ENCODE results near the gene PIK3CB. TPM values are rescaled to one million over a fixed set of nuclear protein-coding genes. Genes with fewer than 3 reads are reported as not detected.
A peak's percentile ranks its signal among the peaks of the same experiment; 100 is the strongest.

Gene PIK3CB
- total RNA-seq, 2 donors from 2014 or later, result 20.6 to 32.0 TPM

DNA sequence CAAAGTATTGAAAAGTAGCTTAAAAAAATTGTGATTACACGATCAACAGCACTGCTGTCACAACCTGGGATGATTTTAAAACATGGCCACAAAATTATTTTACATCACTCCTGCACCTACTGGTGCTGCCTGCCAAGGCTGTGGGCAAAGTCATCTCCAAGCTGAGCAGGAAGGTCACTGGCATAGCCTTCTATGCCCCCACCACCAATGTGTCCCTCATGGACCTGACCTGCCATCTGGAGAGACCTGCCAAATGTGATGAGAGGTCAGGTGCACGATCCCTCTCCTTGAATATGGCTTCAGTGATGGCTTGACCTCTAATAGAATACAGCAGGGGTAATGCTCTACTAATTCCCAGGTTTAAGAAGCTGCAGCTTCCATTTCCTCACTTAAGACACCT is 57.8 kb downstream of the PIK3CB start:
- H3K4me1 ChIP-seq (ENCODE audit: control insufficient read depth in 1 of 2, low read depth in 2 of 2), result peaks cover 11 to 28% of the 10 kb centered on the region in 2 donors
- H3K27ac ChIP-seq, result no peak overlapping the region
- H3K36me3 ChIP-seq, result no peaks in the 10 kb centered on the region
- H3K27me3 ChIP-seq (replicated peaks; ENCODE audit: insufficient read depth), result no peaks in the 10 kb centered on the region
- no peaks in the 10 kb centered on the region for H3K9me3 ChIP-seq
- DNase-seq (ENCODE audit: low spot score) (no peak), ATAC-seq (ENCODE audit: insufficient number of reproducible peaks, low FRiP score, low read depth) (no peak)
- TF ChIP-seq, protein P1, sequence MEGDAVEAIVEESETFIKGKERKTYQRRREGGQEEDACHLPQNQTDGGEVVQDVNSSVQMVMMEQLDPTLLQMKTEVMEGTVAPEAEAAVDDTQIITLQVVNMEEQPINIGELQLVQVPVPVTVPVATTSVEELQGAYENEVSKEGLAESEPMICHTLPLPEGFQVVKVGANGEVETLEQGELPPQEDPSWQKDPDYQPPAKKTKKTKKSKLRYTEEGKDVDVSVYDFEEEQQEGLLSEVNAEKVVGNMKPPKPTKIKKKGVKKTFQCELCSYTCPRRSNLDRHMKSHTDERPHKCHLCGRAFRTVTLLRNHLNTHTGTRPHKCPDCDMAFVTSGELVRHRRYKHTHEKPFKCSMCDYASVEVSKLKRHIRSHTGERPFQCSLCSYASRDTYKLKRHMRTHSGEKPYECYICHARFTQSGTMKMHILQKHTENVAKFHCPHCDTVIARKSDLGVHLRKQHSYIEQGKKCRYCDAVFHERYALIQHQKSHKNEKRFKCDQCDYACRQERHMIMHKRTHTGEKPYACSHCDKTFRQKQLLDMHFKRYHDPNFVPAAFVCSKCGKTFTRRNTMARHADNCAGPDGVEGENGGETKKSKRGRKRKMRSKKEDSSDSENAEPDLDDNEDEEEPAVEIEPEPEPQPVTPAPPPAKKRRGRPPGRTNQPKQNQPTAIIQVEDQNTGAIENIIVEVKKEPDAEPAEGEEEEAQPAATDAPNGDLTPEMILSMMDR (IDR thresholded peaks at IDR 0.05), result no peak
- H3K4me3 ChIP-seq, result no peak overlapping the region

DNA sequence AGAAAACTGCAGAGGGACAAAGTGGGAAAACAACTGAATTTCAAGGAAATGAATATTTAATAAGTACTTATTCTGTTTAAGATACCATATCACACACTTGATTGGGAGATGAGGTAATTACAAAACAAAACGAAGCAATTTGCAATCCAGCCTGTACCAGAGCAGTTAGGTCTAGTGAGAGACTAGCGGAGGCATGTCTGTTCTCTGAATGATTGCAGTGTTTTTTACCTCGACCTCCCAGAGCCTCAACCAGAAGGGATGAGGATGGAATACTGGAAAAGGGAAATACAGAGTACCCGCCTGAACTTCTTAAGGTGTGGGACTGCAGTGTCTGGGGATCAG is 59.5 kb downstream of the PIK3CB start:
- Histone ChIP-seq H3K9me3 (no peaks in the 10 kb centered on the region), H3K27ac (peak overlapping the region; percentile 32 to 64), H3K36me3 (no peaks in the 10 kb centered on the region), H3K4me1 (ENCODE audit: control insufficient read depth in 1 of 2, low read depth in 2 of 2) (peaks cover 11 to 20% of the 10 kb centered on the region in 2 donors), H3K4me3 (no peak overlapping the region), H3K27me3 (replicated peaks; ENCODE audit: insufficient read depth) (no peaks in the 10 kb centered on the region)
- ATAC-seq (ENCODE audit: insufficient number of reproducible peaks, low FRiP score, low read depth), result no peak
- TF ChIP-seq, protein P1 (IDR thresholded peaks at IDR 0.05), result no peak
- no peak for DNase-seq (ENCODE audit: low spot score)

DNA sequence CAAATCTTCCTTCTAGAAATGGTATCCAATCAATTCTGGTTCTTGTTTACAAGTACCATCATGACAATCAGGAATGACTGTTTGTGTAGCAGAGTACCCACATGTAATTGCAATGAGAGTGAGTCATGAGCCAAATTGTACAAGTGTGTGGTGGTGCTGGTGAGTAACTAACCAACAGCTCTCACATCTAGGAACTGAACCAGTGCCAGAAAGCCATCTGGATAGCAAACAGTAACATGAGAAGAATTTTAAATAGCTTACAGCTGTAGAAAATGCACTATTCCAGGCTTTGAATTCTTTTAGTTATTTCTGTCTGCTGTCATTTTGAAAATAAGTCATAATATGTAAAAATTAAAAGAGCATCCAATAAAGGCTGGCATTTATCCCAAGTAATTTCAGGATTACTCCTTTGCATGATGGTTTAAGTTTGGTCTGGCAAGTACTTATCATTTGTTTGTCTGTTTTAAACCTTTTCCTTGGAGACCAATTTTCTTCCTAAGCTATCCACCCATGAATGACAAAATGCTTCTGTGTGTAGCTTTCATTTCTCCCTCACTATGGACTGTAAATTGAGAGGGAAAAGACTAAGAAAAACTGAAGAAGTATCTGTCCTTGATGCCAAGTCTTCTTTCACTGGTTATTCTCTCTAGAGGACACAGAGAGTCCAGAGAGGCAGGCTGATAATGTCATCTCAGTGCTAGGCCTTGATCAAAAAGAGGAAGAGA is 60.0 kb downstream of the PIK3CB start:
- TF ChIP-seq, protein P1 (IDR thresholded peaks at IDR 0.05), result no peak
- DNase-seq (ENCODE audit: low spot score) (peak; percentile 78), ATAC-seq (ENCODE audit: insufficient number of reproducible peaks, low FRiP score, low read depth) (peak; percentile 92)
- H3K4me1 ChIP-seq (ENCODE audit: control insufficient read depth in 1 of 2, low read depth in 2 of 2), result peaks cover 11 to 20% of the 10 kb centered on the region in 2 donors
- H3K27ac ChIP-seq, result peak overlapping the region; percentile 43 to 64
- no peaks in the 10 kb centered on the region for H3K27me3 ChIP-seq (replicated peaks; ENCODE audit: insufficient read depth)
- no peak overlapping the region for H3K4me3 ChIP-seq
- no peaks in the 10 kb centered on the region for H3K9me3 ChIP-seq
- H3K36me3 ChIP-seq, result no peaks in the 10 kb centered on the region

DNA sequence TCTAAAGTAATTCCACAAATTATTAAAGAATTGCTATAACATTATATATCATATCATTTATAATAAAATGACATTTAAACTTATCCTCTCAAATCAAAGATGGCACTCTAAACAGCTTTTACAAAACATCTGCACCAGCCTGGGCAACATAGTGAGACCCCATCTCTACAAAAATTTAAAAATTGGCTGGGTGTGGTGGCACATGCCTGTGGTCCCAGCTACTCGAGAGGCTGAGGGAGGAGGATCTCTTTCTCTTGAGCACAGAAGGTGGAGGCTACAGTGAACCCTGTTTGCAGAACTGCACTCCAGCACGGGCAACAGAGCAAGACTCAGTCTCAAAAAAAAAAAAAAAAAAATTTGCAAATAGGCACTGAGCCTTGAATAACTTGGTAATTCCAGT is 63.1 kb downstream of the PIK3CB start:
- DNase-seq (ENCODE audit: low spot score) (no peak), ATAC-seq (ENCODE audit: insufficient number of reproducible peaks, low FRiP score, low read depth) (no peak)
- TF ChIP-seq, protein P1 (IDR thresholded peaks at IDR 0.05), result no peak
- Histone ChIP-seq H3K4me1 (ENCODE audit: control insufficient read depth in 1 of 2, low read depth in 2 of 2) (peaks cover 11 to 20% of the 10 kb centered on the region in 2 donors), H3K4me3 (no peak overlapping the region), H3K27me3 (replicated peaks; ENCODE audit: insufficient read depth) (no peaks in the 10 kb centered on the region), H3K9me3 (peaks cover 3% of the 10 kb centered on the region), H3K27ac (no peak overlapping the region), H3K36me3 (no peaks in the 10 kb centered on the region)

DNA sequence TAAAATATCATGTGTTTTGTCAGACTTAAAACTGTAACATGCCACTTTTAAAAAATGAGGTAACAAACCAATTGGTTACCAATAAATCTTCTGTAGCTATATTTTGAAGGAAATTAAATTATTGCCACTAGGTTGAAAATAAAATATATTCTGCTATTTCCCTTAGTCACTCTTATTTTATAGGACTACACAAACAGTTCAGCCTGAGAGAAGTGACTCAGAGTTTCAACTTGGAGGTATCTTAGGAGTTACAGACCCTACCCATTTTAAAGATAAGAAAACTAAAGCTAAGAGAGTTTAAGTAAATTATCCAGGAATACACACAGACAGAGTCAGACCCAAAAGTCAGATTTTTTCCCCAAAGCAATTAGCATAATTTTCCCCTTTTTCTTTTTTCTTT is 65.1 kb downstream of the PIK3CB start:
- ATAC-seq (ENCODE audit: insufficient number of reproducible peaks, low FRiP score, low read depth), result no peak
- peaks cover 0 to 8% of the 10 kb centered on the region in 2 donors for H3K4me1 ChIP-seq (ENCODE audit: control insufficient read depth in 1 of 2, low read depth in 2 of 2)
- TF ChIP-seq, protein P1 (IDR thresholded peaks at IDR 0.05), result no peak
- no peak overlapping the region for H3K4me3 ChIP-seq
- peaks cover 3% of the 10 kb centered on the region for H3K9me3 ChIP-seq
- H3K27ac ChIP-seq, result no peak overlapping the region
- no peaks in the 10 kb centered on the region for H3K27me3 ChIP-seq (replicated peaks; ENCODE audit: insufficient read depth)
- DNase-seq (ENCODE audit: low spot score), result no peak
- no peaks in the 10 kb centered on the region for H3K36me3 ChIP-seq

Data from thoracic aorta (tissue), 2 donors.